Fibroblast of lung (primary cell): ENCODE measurements around the gene OXA1L. TPM values are rescaled to one million over a fixed set of nuclear protein-coding genes. Genes with fewer than 3 reads are reported as not detected.
"Not testable (repeated sequence)": the region's sequence is repeated elsewhere in the genome, so short reads cannot be mapped to it uniquely, and the experiment has no call there.

Source experiments
- DNase-seq, 2 donors: peaks; one replicate each; pipeline versions ENCODE4 v3.0.0 to v3.0.0-alpha.2; 2010; ENCODE audit warnings: low read depth in 2 of 2
- H2AFZ ChIP-seq: 2 replicates; pipeline ENCODE4 v1.5.1; 2012; ENCODE audit warnings: low read length, control low read depth, inconsistent platforms
- H3K27ac ChIP-seq: 2 replicates; pipeline ENCODE4 v1.5.1; 2011; ENCODE audit warnings: low read length, control low read depth; ENCODE audit not compliant: insufficient read depth
- H3K27me3 ChIP-seq: 2 replicates; pipeline ENCODE4 v1.5.1; 2011; ENCODE audit warnings: mild to moderate bottlenecking, low read length; ENCODE audit not compliant: control insufficient read depth, insufficient read depth
- H3K36me3 ChIP-seq: 2 replicates; pipeline ENCODE4 v1.5.1; 2011; ENCODE audit warnings: low read length; ENCODE audit not compliant: control insufficient read depth, insufficient read depth
- H3K4me1 ChIP-seq: 2 replicates; pipeline ENCODE4 v1.5.1; 2011; ENCODE audit warnings: low read length; ENCODE audit not compliant: control insufficient read depth, insufficient read depth; ENCODE audit errors: extremely low read depth
- H3K4me2 ChIP-seq: 2 replicates; pipeline ENCODE4 v1.5.1; 2011; ENCODE audit warnings: low read length, control low read depth; ENCODE audit not compliant: insufficient read depth; ENCODE audit errors: extremely low read depth
- H3K4me3 ChIP-seq, 4 experiments: fragments of 200-600 bp in 1 of 4; sonication (generic) in 1 of 4; replicated peaks in 1 of 4; 2 replicates each; pipeline ENCODE4 v1.5.1; 2011 to 2016; ENCODE audit warnings: low read length in 4 of 4, low read depth in 3 of 4, mild to moderate bottlenecking in 3 of 4, control low read depth in 2 of 4, inconsistent platforms in 1 of 4, mixed read lengths in 1 of 4; ENCODE audit not compliant: insufficient read depth in 1 of 4; ENCODE audit errors: control extremely low read depth in 1 of 4
- H3K79me2 ChIP-seq: 2 replicates; pipeline ENCODE4 v1.5.1; 2012; ENCODE audit warnings: mild to moderate bottlenecking, low read length, inconsistent platforms; ENCODE audit not compliant: control insufficient read depth, insufficient read depth
- H3K9ac ChIP-seq: 2 replicates; pipeline ENCODE4 v1.5.1; 2011; ENCODE audit warnings: mild to moderate bottlenecking, low read length, control low read depth; ENCODE audit not compliant: insufficient read depth
- H3K9me3 ChIP-seq: 2 replicates; pipeline ENCODE4 v1.5.1; 2012; ENCODE audit warnings: low read depth, low read length; ENCODE audit not compliant: control insufficient read depth, insufficient read depth
- H4K20me1 ChIP-seq: 2 replicates; pipeline ENCODE4 v1.5.1; 2011; ENCODE audit warnings: low read length; ENCODE audit not compliant: control insufficient read depth, insufficient read depth; ENCODE audit errors: extremely low read depth
- EZH2 ChIP-seq: IDR thresholded peaks from 2 replicates; pipeline ENCODE4 v1.5.1; 2012; ENCODE audit warnings: low read length, control low read depth, mild to moderate bottlenecking; ENCODE audit errors: missing control alignments
- polyA plus RNA-seq, 2 donors: library from polyadenylated mRNA; depleted of rRNA in 1 of 2; stranded (reverse) in 1 of 2; unstranded in 1 of 2; fragments of >200 nt; gene quantifications; 2 replicates each; pipeline ENCODE4 v1.2.1, GENCODE V29; 2011 to 2012; ENCODE audit warnings: missing spikeins in 1 of 2
- total RNA-seq: library from RNA; depleted of rRNA; stranded (reverse); fragments of >200 nt; gene quantifications from 2 replicates; pipeline ENCODE4 v1.2.1, GENCODE V29; 2014
- TF ChIP-seq, protein P1 (sequence below), 2 donors: IDR thresholded peaks in 1 of 2; conservative IDR thresholded peaks in 1 of 2; 1 replicate in 1 of 2; 2 replicates in 1 of 2; pipeline ENCODE4 v1.5.1; 2011 to 2012; ENCODE audit warnings: low read length in 2 of 2, control low read depth in 1 of 2, inconsistent platforms in 1 of 2, low read depth in 1 of 2, mild to moderate bottlenecking in 1 of 2

Gene OXA1L
- total and polyA plus RNA-seq, 2 donors (not counting 1 experiment from before 2014, with no cell fraction given), result 67.2 to 141 TPM

DNA sequence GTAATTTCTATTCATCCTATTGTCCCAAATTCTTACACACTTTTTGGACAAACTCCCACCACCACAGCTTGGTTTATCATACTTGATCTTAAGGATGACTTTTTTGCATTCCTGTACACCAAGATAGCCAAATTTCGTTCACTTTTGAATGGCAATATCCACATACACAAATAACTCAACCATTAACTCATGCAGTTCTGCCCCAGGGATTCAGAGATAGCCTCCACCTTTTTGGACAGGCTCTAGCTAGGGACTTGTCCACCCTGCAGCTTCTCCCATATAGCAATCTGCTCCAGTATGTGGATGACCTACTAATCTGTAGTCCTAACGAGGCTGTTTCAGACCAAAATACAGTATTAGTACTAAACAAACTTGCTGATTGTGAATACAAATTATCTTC, 32.7 kb upstream of the OXA1L start:
- Histone ChIP-seq H3K4me3 (no peak overlapping the region), H3K27ac (no peak overlapping the region), H4K20me1 (no peaks in the 10 kb centered on the region), H2AFZ (no peak overlapping the region), H3K4me1 (no peaks in the 10 kb centered on the region), H3K9me3 (no peaks in the 10 kb centered on the region), H3K36me3 (no peaks in the 10 kb centered on the region), H3K79me2 (no peaks in the 10 kb centered on the region), H3K27me3 (no peaks in the 10 kb centered on the region), H3K4me2 (no peak overlapping the region), H3K9ac (no peak overlapping the region)
- no peak for TF ChIP-seq EZH2
- TF ChIP-seq, protein P1, sequence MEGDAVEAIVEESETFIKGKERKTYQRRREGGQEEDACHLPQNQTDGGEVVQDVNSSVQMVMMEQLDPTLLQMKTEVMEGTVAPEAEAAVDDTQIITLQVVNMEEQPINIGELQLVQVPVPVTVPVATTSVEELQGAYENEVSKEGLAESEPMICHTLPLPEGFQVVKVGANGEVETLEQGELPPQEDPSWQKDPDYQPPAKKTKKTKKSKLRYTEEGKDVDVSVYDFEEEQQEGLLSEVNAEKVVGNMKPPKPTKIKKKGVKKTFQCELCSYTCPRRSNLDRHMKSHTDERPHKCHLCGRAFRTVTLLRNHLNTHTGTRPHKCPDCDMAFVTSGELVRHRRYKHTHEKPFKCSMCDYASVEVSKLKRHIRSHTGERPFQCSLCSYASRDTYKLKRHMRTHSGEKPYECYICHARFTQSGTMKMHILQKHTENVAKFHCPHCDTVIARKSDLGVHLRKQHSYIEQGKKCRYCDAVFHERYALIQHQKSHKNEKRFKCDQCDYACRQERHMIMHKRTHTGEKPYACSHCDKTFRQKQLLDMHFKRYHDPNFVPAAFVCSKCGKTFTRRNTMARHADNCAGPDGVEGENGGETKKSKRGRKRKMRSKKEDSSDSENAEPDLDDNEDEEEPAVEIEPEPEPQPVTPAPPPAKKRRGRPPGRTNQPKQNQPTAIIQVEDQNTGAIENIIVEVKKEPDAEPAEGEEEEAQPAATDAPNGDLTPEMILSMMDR (conservative IDR thresholded peaks at IDR 0.05 in 1 of 2, IDR thresholded peaks at IDR 0.05 in 1 of 2; ENCODE audit: low read depth in 1 of 2, low read length in 2 of 2), result no peak
- DNase-seq, result peak in 1 of 2 donors; percentile 9

DNA sequence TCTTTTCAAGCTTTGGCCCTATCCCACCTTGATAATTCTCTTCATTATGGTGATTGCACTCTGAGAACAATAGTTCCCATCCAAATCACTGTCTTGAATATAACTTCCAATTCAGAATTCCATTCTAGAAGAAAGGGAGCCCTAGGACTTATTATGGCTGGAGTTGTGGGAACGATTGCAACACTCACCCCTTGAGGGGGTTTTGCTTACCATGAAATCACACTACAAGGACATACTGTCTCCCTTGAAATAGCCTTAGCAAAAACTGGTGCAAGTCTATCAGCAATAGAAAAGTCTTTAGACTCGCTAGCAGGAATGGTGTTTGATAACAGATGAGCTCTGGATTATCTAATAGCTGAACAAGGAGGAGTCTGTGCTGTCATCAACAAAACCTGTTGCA, 31.4 kb upstream of the OXA1L start:
- DNase-seq, result no peak
- Histone ChIP-seq H2AFZ (no peak overlapping the region), H3K9ac (no peak overlapping the region), H4K20me1 (no peaks in the 10 kb centered on the region), H3K79me2 (no peaks in the 10 kb centered on the region), H3K27ac (no peak overlapping the region), H3K36me3 (no peaks in the 10 kb centered on the region), H3K9me3 (no peaks in the 10 kb centered on the region), H3K4me1 (no peaks in the 10 kb centered on the region), H3K4me3 (no peak overlapping the region), H3K27me3 (no peaks in the 10 kb centered on the region), H3K4me2 (no peak overlapping the region)
- TF ChIP-seq, protein P1 (conservative IDR thresholded peaks at IDR 0.05 in 1 of 2, IDR thresholded peaks at IDR 0.05 in 1 of 2; ENCODE audit: low read depth in 1 of 2, low read length in 2 of 2), result no peak
- TF ChIP-seq EZH2, result no peak

DNA sequence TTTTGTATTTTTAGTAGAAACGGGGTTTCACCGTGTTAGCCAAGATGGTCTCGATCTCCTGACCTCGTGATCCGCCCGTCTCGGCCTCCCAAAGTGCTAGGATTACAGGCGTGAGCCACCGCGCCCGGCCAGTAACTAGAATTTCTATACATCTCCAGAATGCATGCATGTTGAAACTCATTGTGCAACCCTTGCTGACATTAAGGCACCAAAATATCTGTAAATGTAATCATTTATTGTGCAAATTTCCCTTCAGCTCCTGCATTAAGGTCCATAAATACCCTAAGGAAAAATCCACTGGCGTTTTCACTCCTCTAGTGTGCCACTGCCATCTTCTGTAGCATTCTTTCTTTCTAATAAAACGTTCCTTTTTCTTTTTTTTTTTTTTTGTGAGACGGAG, 30.1 kb upstream of the OXA1L start:
- not testable (repeated sequence) for H3K27me3 ChIP-seq, H3K27ac ChIP-seq, H4K20me1 ChIP-seq, H3K79me2 ChIP-seq, H3K36me3 ChIP-seq, H3K9ac ChIP-seq, H3K4me3 ChIP-seq, H3K9me3 ChIP-seq, DNase-seq, H3K4me1 ChIP-seq, H2AFZ ChIP-seq, H3K4me2 ChIP-seq
